Measurements from ENCODE around the gene CNTNAP2.
"Not testable (repeated sequence)": the region's sequence is repeated elsewhere in the genome, so short reads cannot be mapped to it uniquely, and the experiment has no call there.

CNTNAP2 gene

DNA sequence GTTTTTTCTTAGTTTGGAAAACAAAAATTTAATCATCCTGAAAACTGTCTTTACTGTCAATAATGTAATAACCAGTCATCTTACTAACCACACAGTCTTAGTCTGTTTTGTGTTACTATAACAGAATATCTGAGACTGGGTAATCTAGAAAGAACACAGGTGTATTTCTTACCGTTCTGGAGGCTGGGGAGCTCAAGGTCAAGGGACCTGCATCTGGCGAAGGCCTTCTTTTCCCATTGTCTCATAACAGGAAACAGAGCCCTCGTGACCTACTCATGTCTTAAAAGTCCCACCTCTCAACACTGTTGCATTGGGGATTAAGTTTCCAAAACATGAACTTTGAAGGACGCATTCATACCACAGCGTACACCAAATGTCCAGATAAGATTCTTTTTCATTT is 932.3 kb downstream of the CNTNAP2 start:
- DNase-seq = no peak

DNA sequence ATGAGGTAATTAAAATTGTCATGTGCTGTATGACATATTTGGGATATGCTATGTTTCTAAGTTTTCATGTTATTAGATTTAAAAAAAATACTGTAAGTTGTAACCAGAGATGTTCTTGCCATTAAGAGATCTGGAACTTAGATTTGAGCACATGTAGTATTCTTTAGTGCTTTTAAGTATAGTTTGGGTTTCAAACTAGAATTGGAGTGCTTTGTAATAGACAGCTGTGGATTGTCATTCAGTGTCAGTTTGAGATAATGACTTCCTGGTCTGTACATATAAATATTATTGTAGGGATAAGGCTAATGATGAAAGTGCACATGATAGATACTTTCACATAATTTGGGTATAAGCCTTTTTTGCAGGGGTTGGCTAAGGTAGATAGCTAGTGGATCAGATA is 936.2 kb downstream of the CNTNAP2 start:
- no peak for DNase-seq

DNA sequence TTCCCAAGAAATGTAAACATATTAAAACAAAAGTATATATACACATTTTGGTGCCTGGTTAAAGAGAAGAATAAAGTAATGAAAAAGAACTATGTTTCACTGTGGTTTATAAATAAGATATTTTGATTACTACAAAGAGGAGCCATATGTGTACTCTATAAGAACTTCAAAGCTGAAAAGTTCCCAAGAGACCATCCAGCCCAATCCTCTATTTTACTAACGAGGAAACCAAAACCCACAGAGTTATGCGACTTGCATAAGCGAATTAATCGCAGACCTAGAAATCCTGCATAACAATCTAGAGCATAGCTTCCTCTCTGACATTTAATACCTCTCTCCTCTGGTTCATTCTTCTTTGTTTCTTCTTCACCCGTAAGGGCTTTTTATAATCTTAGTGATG is 937.1 kb downstream of the CNTNAP2 start:
- DNase-seq = no peak

DNA sequence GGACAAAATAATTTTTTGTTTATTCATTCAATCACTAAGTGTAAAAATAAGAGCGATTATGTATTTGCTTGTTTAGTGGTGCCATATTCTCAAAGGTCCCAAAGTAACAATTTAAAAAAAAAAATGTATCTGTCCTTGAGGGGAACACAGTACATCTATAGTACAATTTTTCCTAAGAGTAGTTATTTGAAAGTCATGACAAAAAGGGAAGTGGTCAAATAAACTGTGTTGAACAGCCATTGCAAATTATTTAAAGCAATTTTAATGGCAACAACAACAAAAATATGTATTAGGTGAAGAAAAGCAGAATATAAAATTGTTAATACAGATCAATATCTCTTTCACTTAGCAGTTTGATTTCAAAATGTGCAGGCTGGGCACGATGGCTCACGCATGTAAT is 943.5 kb downstream of the CNTNAP2 start:
- peak in 1 of 2 experiments; percentile 2 for DNase-seq

DNA sequence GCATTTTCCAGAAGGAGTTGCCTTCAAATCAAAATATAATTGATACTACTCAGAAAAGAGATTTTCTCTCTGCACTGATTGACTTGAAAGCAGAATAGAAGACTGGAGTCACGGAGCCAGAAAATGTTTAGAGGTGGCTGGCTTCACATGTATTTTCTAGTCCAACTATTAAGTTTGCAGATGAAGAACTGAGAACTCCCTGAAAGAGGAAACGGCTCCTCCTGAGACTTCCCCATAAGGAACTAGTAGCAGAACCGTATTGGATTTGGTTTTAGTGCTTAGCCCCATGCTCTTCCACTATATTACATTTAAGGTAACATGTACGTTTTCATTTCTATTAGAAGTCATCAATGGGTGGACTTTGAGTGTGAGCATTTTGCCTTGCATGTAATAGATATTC is 946.3 kb downstream of the CNTNAP2 start:
- DNase-seq = no peak

DNA sequence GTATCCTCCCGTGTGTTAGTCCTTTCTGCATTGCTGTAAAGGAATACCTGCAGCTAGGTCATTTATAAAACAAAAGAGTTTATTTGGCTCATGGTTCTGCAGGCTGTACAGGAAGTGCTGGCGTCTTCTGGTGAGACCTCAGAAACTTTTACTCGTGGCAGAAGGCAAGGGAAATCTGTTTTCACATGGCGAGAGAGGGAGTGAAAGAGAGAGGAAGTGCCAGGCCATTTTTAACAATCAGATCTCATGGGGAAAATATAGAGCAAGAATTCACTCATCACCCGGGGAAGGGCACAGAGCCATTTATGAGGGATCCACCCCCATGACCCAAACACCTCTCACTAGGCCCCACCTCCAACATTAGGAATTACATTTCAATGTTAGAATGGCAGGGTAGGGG is 952.2 kb downstream of the CNTNAP2 start:
- DNase-seq = no peak

DNA sequence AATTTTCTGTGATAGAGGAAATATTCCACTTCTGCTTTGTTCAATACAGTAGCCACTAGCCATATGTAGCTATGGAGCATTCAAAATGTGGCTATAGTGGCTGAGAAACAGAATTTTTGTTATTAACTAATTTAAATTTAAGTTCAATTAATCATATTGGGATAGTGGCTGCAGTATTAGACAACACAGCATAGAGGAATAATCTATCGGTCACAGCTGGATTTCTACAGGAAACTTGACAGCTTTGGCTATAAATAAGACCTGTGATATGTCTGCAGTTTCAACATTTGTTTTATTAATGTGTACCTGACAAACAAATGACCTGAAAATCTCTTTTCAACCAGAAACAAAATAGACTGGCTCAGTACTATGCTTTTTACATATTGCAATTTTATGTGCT is 953.2 kb downstream of the CNTNAP2 start:
- DNase-seq = no peak

DNA sequence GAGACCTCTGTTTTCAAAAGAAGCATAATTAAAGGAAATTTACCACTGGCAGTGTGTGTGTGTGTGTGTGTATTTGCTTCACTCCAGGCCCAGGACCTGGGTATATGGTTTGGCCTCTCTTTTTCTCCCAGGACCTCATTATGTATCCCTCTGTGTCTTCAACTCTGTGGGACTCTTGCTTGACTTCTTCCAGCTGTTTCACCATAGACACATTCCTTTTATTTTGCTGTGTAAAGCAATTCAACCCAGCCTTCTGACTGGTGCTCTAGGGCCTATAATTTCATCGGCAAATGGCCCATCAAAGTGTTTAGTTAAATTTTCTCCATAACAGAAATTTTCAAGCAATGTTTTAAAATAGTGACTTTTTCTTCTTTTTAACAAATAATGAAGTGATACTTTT is 954.3 kb downstream of the CNTNAP2 start:
- no peak for DNase-seq

DNA sequence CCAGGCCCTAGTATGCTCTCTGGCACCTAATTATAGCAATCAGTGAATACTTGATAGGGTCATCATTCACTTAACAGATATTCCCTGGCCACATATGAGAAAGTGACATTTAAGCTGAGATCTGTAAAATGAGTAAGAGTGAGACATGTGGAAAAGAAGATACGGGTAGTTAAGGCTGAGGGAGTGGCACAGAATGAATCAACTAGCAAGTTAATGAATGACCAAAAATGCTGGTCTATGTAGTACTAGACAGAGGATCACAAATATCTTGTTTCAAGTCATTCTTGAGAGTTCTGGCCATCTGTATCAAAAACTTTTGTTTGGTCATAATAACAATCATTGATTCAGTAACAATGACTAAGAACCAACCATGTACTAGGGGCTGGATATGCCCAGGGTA is 954.9 kb downstream of the CNTNAP2 start:
- no peak for DNase-seq

DNA sequence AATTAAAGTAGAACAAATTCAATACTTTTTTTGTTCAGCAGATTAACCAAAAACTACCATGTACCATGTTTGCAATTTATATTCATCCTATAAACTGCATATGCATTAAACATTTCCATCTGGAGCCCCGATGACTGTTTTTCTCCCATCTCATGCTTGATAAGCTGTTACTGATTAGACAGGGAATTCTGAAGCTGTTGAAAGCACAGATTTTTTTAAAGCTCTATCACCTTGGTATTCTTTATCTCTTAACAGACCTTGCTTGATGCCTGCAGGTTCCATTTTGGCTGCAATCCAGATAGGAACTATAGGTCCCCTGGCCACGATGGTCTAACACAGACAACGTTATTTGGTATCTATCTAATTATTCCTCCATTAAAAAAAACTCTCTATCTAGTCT is 961.7 kb downstream of the CNTNAP2 start:
- no peak for DNase-seq

DNA sequence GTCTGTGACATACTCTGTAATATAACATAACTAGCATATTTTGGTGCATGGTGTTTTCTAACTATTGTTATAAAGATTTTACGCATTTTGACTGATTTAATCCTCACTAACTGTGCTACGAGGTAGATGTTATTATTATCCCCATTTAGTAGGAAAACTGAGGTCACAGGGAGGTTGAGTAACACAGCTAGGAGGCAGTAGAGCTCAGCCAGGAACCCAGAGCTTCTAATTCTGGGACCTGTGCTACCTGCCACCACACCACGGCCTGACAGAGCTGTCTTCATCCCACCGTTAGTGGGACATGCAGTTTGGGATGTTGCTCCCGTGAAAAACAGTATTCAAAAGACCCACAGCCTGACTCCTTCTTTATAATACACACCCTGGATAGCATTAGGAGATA is 962.5 kb downstream of the CNTNAP2 start:
- no peak for DNase-seq

DNA sequence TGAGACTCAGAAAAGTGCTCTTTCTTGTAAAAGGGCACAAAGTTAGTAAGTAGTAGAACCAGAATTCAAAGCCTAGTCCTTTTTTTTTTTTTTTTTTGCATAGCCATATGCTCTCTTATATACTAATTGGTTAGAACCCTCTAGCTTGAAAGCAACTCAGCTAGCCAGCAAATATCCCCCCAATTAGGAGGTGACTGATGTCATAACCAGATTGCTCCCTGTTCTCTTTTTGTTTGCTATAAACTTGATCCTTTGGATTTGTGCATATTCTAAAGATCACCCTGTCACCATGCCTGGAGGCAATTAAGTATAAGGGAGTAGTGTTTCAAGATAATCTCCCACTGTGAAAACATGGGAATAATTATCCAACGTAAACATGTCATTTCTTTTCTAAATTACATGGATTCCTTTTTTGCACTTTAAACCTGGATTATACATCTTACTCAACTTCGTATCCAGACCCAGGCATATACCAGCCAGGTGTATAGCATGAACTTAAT is 963.4 kb downstream of the CNTNAP2 start:
- no peak for DNase-seq

DNA sequence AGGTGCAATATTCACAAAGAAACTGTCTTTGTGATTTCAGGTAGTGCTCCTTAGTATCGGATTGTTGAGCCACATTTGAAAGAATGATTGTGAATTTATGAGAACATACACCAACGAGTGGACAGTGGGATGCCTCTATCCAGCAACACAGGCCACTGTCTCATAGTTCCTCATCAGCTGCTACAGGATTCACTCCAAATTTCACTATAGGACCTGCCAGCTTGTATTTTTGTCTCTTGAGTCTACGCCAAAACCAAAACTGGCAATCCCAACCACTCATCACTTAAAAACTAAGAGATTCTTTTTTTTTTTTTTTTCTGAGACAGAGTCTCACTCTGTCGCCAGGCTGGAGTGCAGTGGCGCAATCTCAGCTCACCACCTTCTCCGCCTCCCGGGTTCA is 964.5 kb downstream of the CNTNAP2 start:
- DNase-seq = no peak

DNA sequence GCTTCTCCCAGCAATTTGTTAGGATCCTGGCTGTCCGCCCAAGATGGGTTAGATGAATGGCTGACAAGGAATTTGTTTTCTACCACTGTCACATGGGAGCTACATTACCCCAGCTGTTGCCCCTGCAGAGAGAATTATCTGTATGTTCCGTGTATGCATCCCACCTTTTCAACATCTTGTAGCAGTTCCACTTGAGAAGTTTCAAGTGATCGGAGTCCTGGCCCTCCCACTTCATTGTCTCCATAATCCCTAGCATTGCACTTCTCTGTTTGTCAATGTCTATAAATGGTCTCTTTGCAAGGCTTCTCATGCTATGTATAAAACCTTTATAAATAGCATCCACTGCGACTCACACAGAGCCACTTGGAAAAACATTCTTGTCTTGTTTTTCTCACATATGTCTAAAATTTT is 972.5 kb downstream of the CNTNAP2 start:
- DNase-seq = no peak

DNA sequence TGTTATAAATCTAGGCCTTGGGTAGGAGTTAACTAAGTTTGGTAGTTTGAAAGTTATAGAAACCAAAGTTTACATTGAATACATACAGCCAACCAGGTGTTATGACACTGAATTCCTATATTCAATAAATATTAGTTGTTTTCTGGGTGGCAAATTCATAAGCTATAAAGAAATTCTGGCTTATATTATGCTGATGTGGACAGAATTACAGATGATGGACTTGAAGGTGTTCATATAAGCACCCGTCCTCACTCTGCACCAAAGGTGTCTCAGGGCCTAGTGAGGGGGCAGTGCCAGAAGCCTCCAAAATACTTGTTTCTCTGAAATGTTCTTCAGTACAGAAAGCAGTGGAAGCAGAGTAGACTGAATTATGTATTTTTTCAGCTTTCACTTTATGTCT is 973.0 kb downstream of the CNTNAP2 start:
- DNase-seq = no peak

DNA sequence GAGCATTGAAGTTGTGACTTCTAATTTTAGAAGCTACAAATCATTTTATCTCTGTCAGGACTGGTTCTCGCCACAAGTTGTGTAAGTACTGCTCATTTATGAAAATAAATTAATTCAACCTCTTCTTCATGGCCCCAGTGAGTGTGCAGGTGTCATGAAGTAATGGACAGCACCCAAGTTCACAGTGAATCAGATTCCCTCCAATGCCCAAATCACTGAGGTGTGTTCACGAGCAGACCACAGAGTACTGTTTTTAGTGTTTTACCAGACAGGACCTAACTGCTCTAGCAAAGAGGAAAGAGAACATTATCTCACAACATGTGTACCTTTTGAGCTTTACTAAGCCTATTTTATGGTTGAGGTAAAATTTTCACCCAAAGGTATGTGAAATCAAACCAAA is 980.0 kb downstream of the CNTNAP2 start:
- DNase-seq = no peak

DNA sequence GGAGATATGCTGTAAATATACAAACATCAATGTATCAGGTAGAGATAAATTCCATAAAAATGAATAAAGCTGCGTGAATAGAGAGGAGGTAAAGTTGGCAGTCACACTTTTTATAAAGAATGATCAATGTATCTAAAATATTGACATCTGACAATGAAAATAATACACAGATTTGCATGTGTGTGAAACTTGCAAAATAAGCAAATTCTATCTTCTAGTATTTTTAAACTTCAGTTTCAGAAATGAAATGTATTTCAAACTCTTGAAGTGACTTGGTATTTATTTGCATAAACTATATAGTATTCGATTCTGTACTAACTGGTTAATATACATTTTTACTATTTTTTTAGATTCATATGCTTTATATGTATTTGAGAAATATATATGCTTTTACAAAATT is 986.6 kb downstream of the CNTNAP2 start:
- no peak for DNase-seq

DNA sequence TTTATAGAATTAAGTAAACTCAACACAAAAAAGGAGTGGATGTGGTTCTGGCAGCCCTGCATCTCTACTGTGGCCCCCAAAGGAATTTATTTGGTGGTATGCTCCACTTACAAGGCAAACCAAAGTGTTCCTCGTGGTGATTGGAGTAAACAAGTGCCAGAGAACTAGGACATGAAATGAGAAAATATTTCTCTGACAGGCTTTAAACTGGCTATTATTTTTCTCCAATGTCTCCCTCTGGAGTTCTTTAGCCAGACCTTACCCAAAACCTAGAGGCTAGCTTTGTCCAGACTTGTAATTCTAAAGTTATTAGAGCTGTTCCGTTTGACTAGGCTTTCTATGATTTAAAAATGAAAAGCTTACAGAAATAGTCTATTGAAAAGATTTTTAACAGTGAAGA is 990.1 kb downstream of the CNTNAP2 start:
- no peak for DNase-seq

DNA sequence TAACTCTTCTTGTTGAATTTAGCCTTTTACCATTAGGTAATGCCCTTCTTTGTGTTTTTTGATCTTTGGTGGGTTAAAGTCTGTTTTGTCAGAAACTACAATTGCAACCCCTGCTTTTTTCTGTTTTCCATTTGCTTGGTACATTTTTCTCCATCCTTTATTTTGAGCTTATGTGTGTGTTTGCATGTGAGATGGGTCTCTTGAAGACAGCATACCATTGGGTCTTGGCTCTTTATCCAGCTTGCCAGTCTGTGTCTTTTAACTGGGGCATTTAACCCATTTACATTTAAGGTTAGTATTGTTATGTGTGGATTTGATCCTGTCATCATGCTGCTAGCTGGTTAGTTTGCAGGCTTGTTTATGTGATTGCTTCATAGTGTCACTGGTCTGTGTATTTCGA is 997.9 kb downstream of the CNTNAP2 start:
- not testable (repeated sequence) for DNase-seq

DNA sequence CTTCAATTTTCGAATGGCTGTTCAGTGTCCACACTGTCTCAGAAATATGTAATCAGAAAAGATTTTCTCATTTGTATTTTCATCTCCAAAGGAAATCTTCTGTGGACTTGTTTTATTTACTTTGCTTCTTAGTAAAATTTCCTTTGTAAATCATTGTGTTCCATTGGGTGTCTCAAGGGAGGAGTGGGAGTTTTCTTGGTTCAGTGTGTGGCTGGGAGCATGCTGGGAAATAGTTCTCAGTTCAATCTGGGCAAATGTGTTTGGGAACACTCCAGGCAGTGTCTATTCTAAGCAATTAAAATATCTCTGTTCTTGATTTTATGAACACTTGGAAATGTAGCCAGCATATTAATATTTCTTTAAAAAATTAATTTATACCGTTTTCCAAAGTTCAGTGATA is 1019.8 kb downstream of the CNTNAP2 start:
- DNase-seq = no peak

DNA sequence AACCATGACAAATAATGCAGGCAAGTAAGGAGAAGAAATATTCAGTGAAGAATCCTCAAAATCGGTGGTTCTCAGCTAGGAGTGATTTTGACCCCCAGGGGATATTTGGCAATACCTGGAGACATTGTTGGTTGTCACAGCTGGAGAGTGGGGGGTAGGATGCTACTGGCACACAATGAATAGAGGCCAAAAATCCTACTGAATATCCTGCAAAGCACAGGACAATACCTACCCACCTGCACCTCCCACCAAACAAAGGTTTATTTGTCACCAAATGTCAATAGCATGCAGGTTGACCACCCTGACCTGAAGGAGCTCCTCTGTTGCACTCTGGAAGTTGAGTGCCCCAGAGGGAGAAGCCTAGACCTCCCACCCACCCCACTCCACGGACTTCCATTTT is 1028.6 kb downstream of the CNTNAP2 start:
- no peak for DNase-seq

DNA sequence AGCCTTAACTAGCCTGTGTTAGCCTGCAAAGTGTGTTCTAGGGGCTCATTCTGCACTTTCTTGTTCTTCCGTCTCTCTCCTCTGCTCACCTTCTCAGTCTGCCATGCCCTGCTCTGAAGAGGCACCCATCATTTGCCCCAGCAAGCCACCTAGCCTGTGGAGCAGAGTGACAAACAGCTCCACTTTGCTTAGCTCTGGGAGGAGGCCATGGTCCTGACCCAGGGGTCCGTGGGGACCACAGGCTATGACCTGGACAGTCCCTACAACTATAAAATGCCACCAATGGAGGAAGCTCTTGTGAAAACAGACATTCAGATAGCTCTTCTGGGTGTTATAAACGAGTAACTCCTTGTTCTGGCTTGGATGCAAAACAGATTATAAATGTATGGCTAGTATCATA is 1029.6 kb downstream of the CNTNAP2 start:
- DNase-seq = no peak

DNA sequence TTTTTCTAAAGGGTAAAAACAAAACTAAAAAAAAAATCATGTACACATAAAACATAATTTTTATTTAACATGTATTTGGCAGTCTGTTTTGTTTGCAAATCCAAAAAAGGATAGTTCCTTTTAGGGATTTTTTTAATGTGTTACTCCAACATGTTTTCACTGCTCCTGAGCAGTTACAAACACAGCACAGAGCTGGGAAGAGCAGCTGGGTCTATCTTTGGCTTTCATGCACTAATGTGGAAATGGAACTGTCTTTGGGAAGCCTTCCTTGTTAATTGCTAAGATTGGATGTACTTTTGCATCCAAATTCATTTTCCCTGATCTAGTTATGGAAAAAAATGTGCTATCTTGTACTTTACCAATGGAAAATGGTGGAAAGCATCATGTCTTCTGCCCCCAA is 1035.1 kb downstream of the CNTNAP2 start:
- no peak for DNase-seq

DNA sequence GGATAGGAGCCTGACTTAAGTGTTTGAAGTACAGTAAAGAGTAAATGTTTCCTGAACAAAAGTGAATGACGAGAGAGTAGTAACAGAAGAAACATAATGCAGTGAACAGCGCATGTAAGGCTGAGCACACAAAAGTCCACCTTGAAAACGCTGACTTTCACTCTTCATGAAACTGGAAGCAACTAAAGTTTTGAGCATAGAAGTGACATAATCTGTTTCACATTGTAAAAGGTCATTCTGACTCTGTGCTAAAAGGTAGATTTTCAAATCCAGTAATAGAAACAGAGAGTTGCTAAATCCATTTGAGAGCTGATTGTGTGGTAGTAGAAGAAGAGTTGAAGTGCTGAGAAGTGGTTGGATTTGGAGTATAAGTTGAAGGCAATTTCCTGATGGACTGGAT is 1037.0 kb downstream of the CNTNAP2 start:
- DNase-seq = no peak

DNA sequence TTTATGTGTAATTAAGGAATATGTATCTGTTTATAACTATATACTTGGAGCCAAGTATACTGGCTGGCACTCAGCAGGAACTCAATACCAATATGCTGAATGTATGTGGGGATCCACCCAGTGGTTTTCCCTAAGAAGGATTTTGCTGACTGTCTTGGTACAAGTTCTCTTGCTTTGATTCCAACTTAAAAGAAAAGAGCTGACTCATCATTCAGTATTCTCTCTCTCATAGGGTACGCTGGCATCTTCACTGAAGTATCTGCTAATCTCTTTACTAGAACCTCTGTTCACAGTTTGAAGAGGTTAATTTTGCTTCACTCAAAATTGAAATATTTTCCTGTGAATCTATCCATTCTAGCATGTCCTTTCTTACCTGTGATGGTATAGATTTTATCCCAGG is 1044.8 kb downstream of the CNTNAP2 start:
- DNase-seq = no peak

DNA sequence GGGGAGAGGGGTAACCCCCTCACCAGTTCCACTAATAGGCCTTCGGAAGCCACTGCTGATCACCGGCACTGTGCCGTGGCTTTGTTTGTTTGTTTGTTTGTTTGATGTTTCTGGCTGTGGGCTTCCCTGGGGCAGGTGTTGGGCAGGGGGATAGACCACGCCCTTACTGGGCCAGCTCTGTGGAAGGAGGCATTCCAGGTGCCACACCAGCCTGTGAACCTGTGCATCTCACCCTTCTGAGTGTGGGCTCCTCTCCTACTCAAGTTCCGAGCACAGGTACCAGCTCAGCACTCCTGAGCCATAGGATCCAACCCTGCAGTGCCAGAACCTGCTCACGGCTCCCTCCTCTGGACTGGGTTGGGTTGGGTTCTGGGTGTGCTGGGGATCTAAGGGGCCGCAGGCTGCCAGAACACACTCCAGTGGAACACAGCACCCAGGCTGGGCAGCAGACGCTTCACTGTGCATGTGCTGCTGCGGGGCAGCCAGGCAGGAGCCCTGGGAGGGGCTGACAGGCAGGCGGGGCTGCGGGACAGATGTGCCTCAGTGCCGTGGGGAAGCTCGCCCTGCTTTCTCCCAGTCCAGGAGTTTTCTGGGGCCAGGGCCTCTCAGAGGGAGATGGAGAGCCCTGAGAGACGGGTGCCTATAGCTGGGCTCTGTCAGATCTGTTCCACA is 1053.9 kb downstream of the CNTNAP2 start:
- DNase-seq = no peak

Data from Kasumi-1 (cell line).